PC-3 (cell line): ENCODE results near the gene CREBBP. TPM values are rescaled to one million over a fixed set of nuclear protein-coding genes. Genes with fewer than 3 reads are reported as not detected.

Source experiments
- ATAC-seq: fragments of 200-7000 bp; cut with Tn5 transposase; 2 replicates; pipeline ENCODE4 v1.9.1; 2020; ENCODE audit warnings: mild to moderate bottlenecking, moderate library complexity
- BruUV-seq: library from RNA; stranded (reverse); fragments of 400-500 nt; replicated peaks from 2 replicates; lab custom pipeline; 2021; lab: Mats Ljungman, UMichigan
- CTCF ChIA-PET: fragments of 300-600 bp; sonication (Branson Sonifier 250); formaldehyde crosslinking; loops from one replicate; lab custom pipeline; 2022; ENCODE audit warnings: antibody characterized with exemption; lab: Charles Lee
- POLR2A ChIA-PET: fragments of 300-600 bp; sonication (Branson Sonifier 250); formaldehyde crosslinking; loops from one replicate; lab custom pipeline; 2022; ENCODE audit warnings: antibody characterized with exemption; ENCODE audit not compliant: unreplicated experiment; lab: Charles Lee
- DNase-seq: peaks from one replicate; pipeline ENCODE4 v3.0.0-alpha.2; 2015
- H2AFZ ChIP-seq: fragments of 300-600 bp; sonication (generic); 2 replicates; pipeline ENCODE4 v1.6.0; 2016; ENCODE audit warnings: antibody characterized with exemption, low read length
- H3F3A ChIP-seq: fragments of 300-600 bp; sonication (generic); one replicate; pipeline ENCODE4 v1.6.0; 2017; ENCODE audit warnings: antibody characterized with exemption, low read length, control low read depth, mild to moderate bottlenecking; ENCODE audit not compliant: unreplicated experiment
- H3K27ac ChIP-seq: fragments of 300-600 bp; sonication (generic); 2 replicates; pipeline ENCODE4 v1.5.1; 2016; ENCODE audit warnings: mild to moderate bottlenecking, low read length
- H3K27me3 ChIP-seq: fragments of 300-600 bp; sonication (generic); 2 replicates; pipeline ENCODE4 v1.6.1; 2016; ENCODE audit warnings: low read length, mixed read lengths
- H3K36me3 ChIP-seq: fragments of 300-600 bp; sonication (generic); 2 replicates; pipeline ENCODE4 v1.6.1; 2016; ENCODE audit warnings: low read depth, mixed run types, low read length, mixed read lengths
- H3K4me1 ChIP-seq: fragments of 300-600 bp; sonication (generic); 2 replicates; pipeline ENCODE4 v1.5.1; 2016; ENCODE audit warnings: low read length; ENCODE audit not compliant: insufficient read depth
- H3K4me2 ChIP-seq: fragments of 300-600 bp; sonication (generic); 2 replicates; pipeline ENCODE4 v1.6.0; 2016; ENCODE audit warnings: low read length
- H3K4me3 ChIP-seq: fragments of 300-600 bp; sonication (generic); 2 replicates; pipeline ENCODE4 v1.5.1; 2016; ENCODE audit warnings: mild to moderate bottlenecking, low read length, mixed read lengths
- H3K79me2 ChIP-seq: fragments of 300-600 bp; sonication (generic); 2 replicates; pipeline ENCODE4 v1.6.1; 2017; ENCODE audit warnings: low read length, mixed read lengths
- H3K9ac ChIP-seq: fragments of 300-600 bp; sonication (generic); 2 replicates; pipeline ENCODE4 v1.6.0; 2016; ENCODE audit warnings: mild to moderate bottlenecking, low read length
- H3K9me2 ChIP-seq: fragments of 300-600 bp; sonication (generic); replicated peaks from 2 replicates; pipeline ENCODE4 v1.6.1; 2016; ENCODE audit warnings: mixed run types, low read length, mixed read lengths
- H3K9me3 ChIP-seq: fragments of 300-600 bp; sonication (generic); 2 replicates; pipeline ENCODE4 v1.6.1; 2016; ENCODE audit warnings: low read length, mixed read lengths
- H4K20me1 ChIP-seq: fragments of 300-600 bp; sonication (generic); 2 replicates; pipeline ENCODE4 v1.6.1; 2016; ENCODE audit warnings: low read length, mixed read lengths
- CTCF ChIP-seq: fragments of 300-600 bp; sonication (generic); conservative IDR thresholded peaks from 2 replicates; pipeline ENCODE4 v1.5.1; 2017; ENCODE audit warnings: antibody characterized with exemption, low read depth, mild to moderate bottlenecking, low read length
- EZH2 ChIP-seq: fragments of 300-600 bp; sonication (generic); IDR thresholded peaks from one replicate; pipeline ENCODE4 v1.6.1; 2017; ENCODE audit warnings: antibody characterized with exemption, mild to moderate bottlenecking, low read length; ENCODE audit not compliant: unreplicated experiment
- EZH2phosphoT487 ChIP-seq: fragments of 300-600 bp; sonication (generic); IDR thresholded peaks from 2 replicates; pipeline ENCODE4 v1.6.1; 2018; ENCODE audit warnings: mild to moderate bottlenecking, antibody characterized with exemption, low read length, borderline replicate concordance
- intact Hi-C: fragments of 100-400 bp; cut with micrococcal nuclease; formaldehyde crosslinking; loops from 2 replicates; pipeline ENCODE4 v1.9.0; 2023
- total RNA-seq: library from RNA; depleted of rRNA; stranded (reverse); fragments of >200 nt; gene quantifications from 2 replicates; pipeline ENCODE4 v1.2.3, GENCODE V29; 2014

The CREBBP gene
- total RNA-seq, 1 experiment from 2014 or later, result 21.9 TPM

GRCh38 chr16:3800477-3801270 lies 79.8 kb downstream of the CREBBP start:
- POLR2A ChIA-PET, result no interaction called here

GRCh38 chr16:3800019-3800418 lies 80.5 kb downstream of the CREBBP start:
- TF ChIP-seq CTCF, result no peak
- no peak for TF ChIP-seq EZH2
- ATAC-seq, result no peak
- no peaks in the 10 kb centered on the region for H3K4me1 ChIP-seq
- no peaks in the 10 kb centered on the region for H3K27me3 ChIP-seq
- no peaks in the 10 kb centered on the region for H3K36me3 ChIP-seq
- H4K20me1 ChIP-seq, result peaks cover 6% of the 10 kb centered on the region; the same call in 1 of the 2 replicates
- no peak overlapping the region for H3K4me3 ChIP-seq
- H3F3A ChIP-seq, result no peaks in the 10 kb centered on the region
- ChIA-PET POLR2A (no interaction called here), CTCF (no interaction called here)
- H3K9me2 ChIP-seq, result no peaks in the 10 kb centered on the region
- no peak overlapping the region for H2AFZ ChIP-seq
- H3K79me2 ChIP-seq, result peaks cover 89% of the 10 kb centered on the region
- H3K9me3 ChIP-seq, result no peaks in the 10 kb centered on the region
- BruUV-seq, result no TSS peak
- H3K27ac ChIP-seq, result no peak overlapping the region
- intact Hi-C loops, result no loop called here
- DNase-seq, result no peak
- H3K9ac ChIP-seq, result no peak overlapping the region
- no peak overlapping the region for H3K4me2 ChIP-seq

More at GRCh38 chr16:3800477-3801270, 79.8 kb downstream of the CREBBP start:
- H2AFZ ChIP-seq, result no peak overlapping the region
- no peak overlapping the region for H3K9ac ChIP-seq
- H3K4me2 ChIP-seq, result no peak overlapping the region
- no peaks in the 10 kb centered on the region for H3K9me2 ChIP-seq
- H3F3A ChIP-seq, result no peaks in the 10 kb centered on the region
- H3K4me1 ChIP-seq, result no peaks in the 10 kb centered on the region
- intact Hi-C loops, result no loop called here
- H3K4me3 ChIP-seq, result no peak overlapping the region
- no peaks in the 10 kb centered on the region for H3K9me3 ChIP-seq
- H3K27me3 ChIP-seq, result no peaks in the 10 kb centered on the region
- no peak overlapping the region for H3K27ac ChIP-seq
- H3K36me3 ChIP-seq, result no peaks in the 10 kb centered on the region
- CTCF ChIA-PET, result no interaction called here
- DNase-seq (no peak), ATAC-seq (no peak)
- BruUV-seq, result no TSS peak
- no peak for TF ChIP-seq CTCF
- no peak for TF ChIP-seq EZH2phosphoT487
- H3K79me2 ChIP-seq, result peaks cover 89% of the 10 kb centered on the region
- peaks cover 6% of the 10 kb centered on the region; the same call in 1 of the 2 replicates for H4K20me1 ChIP-seq

- Histone ChIP-seq H2AFZ (no peak overlapping the region), H3K9ac (no peak overlapping the region), H3K36me3 (no peaks in the 10 kb centered on the region), H4K20me1 (peaks cover 6% of the 10 kb centered on the region; the same call in 1 of the 2 replicates), H3K9me2 (no peaks in the 10 kb centered on the region), H3K27me3 (no peaks in the 10 kb centered on the region), H3K9me3 (no peaks in the 10 kb centered on the region), H3F3A (no peaks in the 10 kb centered on the region), H3K4me3 (no peak overlapping the region), H3K4me1 (no peaks in the 10 kb centered on the region), H3K4me2 (no peak overlapping the region), H3K27ac (no peak overlapping the region), H3K79me2 (peaks cover 90% of the 10 kb centered on the region)
- no TSS peak for BruUV-seq
- no peak for DNase-seq
- intact Hi-C loops, result no loop called here
- no peak for ATAC-seq
- ChIA-PET CTCF (no interaction called here), POLR2A (no interaction called here)
- TF ChIP-seq EZH2 (no peak), EZH2phosphoT487 (no peak), CTCF (no peak)
Measured at GRCh38 chr16:3799354-3799753, 81.2 kb downstream of the CREBBP start.
